Epidermal melanocyte (primary cell): Measurements from ENCODE around the gene PLLP.

ENCODE experiments used
- DNase-seq: peaks from one replicate; pipeline ENCODE4 v3.0.0; 2011; ENCODE audit warnings: low spot score; ENCODE audit not compliant: insufficient read length

Gene PLLP

GRCh38 chr16:57226701-57227621 lies 57.5 kb downstream of the PLLP start:
- no peak for DNase-seq

DNA sequence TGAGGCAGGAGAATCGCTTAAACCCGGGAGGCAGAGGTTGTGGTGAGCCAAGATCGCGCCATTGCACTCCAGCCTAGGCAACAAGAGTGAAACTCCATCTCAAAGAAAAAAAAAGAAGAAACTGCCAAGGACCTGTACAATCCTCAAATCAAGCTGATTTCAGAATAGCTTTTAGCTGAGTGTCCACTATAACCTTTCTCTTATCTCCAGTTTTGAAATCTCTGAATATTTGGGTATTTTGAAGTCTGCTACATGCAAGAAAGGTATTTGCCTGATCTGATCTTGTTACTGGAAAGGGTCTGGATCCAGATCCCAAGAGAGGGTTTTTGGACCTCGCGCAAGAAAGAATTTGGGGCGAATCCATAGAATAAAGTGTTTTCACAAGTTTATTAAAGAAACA lies 58.5 kb downstream of the PLLP start:
- DNase-seq, result no peak

GRCh38 chr16:57224651-57225335 lies 59.7 kb downstream of the PLLP start:
- DNase-seq, result no peak

- no peak for DNase-seq
These were observed 61.4 kb downstream of the PLLP start for GRCh38 chr16:57223057-57223456.

- no peak for DNase-seq
These were observed 67.5 kb downstream of the PLLP start for GRCh38 chr16:57216968-57217367.

GRCh38 chr16:57213462-57213861 lies 71.0 kb downstream of the PLLP start:
- DNase-seq, result no peak

DNA sequence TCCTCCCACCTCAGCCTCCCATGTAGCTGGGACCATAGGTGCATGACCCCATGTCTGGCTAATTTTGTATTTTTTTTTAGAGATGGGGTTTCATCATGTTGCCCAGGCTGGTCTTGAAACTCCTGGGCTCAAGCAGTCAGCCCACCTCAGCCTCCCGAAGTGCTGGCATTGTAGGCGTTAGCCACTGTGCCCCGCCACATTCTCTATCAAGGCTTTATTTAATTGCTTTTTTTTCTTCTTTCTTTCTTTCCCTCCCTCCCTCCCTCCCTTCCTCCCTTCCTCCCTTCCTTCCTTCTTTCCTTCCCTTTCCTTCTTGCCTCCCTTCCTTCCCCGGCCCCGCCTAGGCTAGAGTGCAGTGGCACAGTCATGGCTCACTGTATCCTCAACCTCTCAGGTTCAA lies 74.7 kb downstream of the PLLP start:
- DNase-seq, result no peak

DNA sequence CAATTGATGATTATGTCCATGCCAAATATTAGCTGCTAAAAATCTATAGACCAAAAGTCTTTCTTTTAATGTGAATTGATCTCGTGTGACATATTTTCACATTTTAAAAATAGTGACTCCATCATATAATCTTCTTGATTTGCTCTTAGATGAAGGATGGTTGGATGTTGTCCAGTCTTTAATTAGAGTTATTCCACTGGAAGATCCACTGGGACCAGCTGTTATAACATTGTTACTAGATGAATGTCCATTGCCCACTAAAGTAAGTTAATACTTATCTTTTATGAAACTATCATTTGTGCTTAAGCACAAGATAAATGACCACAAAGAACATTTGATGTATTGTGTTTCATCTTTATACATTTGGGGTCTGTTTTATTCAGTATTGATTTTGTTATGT lies 75.5 kb downstream of the PLLP start:
- DNase-seq, result no peak
